HL-60 (cell line): ENCODE results near the gene PACS1.

Experiments
- DNase-seq, 2 experiments: peaks; one replicate each; pipeline ENCODE4 v3.0.0-alpha.2; 2010 to 2020; ENCODE audit warnings: low read depth in 1 of 2, low spot score in 1 of 2
- H3K27ac ChIP-seq: fragments of 250-450 bp; sonication (Bioruptor Pico); replicated peaks from 2 replicates; pipeline ENCODE4 v1.5.1; 2020; ENCODE audit warnings: mild to moderate bottlenecking, moderate library complexity
- H3K27me3 ChIP-seq: fragments of 250-450 bp; sonication (Bioruptor Pico); 2 replicates; pipeline ENCODE4 v1.5.1; 2021; ENCODE audit warnings: mild to moderate bottlenecking, moderate library complexity; ENCODE audit not compliant: insufficient read depth, poor library complexity, severe bottlenecking
- H3K4me3 ChIP-seq: replicated peaks from 2 replicates; pipeline ENCODE4 v1.5.1; 2011; ENCODE audit warnings: mild to moderate bottlenecking, control low read depth, low read length; ENCODE audit not compliant: insufficient read depth
- GABPA ChIP-seq: IDR thresholded peaks from 2 replicates; pipeline ENCODE4 v1.6.1; 2012; ENCODE audit warnings: low read depth
- POLR2AphosphoS5 ChIP-seq: IDR thresholded peaks from 2 replicates; pipeline ENCODE4 v1.6.1; 2012; ENCODE audit warnings: low read depth
- SPI1 ChIP-seq: IDR thresholded peaks from 2 replicates; pipeline ENCODE4 v1.6.1; 2012; ENCODE audit warnings: low read depth, mild to moderate bottlenecking, borderline replicate concordance
- TF ChIP-seq, protein P1 (sequence below): IDR thresholded peaks from 2 replicates; pipeline ENCODE4 v1.6.1; 2012; ENCODE audit warnings: low read depth; ENCODE audit not compliant: insufficient replicate concordance
- TF ChIP-seq, protein P2 (sequence below): IDR thresholded peaks from one replicate; pipeline ENCODE4 v1.5.1; 2011; ENCODE audit warnings: low read length, control low read depth, inconsistent platforms; ENCODE audit not compliant: insufficient read depth

The PACS1 gene

DNA sequence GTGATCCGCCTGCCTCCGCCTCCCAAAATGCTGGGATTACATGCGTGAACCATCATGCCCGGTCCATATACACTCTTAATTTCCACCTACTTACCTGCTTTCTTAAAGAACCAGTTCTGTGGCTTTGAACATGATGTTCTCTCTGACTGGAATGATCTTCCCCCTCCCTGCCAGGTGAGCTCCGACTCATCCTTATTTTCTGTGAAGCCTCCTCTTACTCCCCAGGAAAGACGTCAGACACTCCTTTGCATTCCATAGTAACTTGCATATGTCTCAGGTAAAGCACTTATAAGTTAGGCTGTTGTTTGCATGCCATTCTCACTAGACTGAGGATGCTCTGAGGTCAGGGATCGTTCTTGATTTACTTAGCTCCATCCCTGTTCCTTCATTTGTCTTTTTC lies 106.6 kb downstream of the PACS1 start:
- no peaks in the 10 kb centered on the region for H3K27me3 ChIP-seq
- no peak overlapping the region for H3K27ac ChIP-seq
- no peak for DNase-seq
- H3K4me3 ChIP-seq: no peak overlapping the region
- TF ChIP-seq, protein P1, sequence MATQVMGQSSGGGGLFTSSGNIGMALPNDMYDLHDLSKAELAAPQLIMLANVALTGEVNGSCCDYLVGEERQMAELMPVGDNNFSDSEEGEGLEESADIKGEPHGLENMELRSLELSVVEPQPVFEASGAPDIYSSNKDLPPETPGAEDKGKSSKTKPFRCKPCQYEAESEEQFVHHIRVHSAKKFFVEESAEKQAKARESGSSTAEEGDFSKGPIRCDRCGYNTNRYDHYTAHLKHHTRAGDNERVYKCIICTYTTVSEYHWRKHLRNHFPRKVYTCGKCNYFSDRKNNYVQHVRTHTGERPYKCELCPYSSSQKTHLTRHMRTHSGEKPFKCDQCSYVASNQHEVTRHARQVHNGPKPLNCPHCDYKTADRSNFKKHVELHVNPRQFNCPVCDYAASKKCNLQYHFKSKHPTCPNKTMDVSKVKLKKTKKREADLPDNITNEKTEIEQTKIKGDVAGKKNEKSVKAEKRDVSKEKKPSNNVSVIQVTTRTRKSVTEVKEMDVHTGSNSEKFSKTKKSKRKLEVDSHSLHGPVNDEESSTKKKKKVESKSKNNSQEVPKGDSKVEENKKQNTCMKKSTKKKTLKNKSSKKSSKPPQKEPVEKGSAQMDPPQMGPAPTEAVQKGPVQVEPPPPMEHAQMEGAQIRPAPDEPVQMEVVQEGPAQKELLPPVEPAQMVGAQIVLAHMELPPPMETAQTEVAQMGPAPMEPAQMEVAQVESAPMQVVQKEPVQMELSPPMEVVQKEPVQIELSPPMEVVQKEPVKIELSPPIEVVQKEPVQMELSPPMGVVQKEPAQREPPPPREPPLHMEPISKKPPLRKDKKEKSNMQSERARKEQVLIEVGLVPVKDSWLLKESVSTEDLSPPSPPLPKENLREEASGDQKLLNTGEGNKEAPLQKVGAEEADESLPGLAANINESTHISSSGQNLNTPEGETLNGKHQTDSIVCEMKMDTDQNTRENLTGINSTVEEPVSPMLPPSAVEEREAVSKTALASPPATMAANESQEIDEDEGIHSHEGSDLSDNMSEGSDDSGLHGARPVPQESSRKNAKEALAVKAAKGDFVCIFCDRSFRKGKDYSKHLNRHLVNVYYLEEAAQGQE: no peak
- TF ChIP-seq, protein P2, sequence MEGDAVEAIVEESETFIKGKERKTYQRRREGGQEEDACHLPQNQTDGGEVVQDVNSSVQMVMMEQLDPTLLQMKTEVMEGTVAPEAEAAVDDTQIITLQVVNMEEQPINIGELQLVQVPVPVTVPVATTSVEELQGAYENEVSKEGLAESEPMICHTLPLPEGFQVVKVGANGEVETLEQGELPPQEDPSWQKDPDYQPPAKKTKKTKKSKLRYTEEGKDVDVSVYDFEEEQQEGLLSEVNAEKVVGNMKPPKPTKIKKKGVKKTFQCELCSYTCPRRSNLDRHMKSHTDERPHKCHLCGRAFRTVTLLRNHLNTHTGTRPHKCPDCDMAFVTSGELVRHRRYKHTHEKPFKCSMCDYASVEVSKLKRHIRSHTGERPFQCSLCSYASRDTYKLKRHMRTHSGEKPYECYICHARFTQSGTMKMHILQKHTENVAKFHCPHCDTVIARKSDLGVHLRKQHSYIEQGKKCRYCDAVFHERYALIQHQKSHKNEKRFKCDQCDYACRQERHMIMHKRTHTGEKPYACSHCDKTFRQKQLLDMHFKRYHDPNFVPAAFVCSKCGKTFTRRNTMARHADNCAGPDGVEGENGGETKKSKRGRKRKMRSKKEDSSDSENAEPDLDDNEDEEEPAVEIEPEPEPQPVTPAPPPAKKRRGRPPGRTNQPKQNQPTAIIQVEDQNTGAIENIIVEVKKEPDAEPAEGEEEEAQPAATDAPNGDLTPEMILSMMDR: no peak
- TF ChIP-seq POLR2AphosphoS5 (no peak), SPI1 (no peak), GABPA (no peak)

DNA sequence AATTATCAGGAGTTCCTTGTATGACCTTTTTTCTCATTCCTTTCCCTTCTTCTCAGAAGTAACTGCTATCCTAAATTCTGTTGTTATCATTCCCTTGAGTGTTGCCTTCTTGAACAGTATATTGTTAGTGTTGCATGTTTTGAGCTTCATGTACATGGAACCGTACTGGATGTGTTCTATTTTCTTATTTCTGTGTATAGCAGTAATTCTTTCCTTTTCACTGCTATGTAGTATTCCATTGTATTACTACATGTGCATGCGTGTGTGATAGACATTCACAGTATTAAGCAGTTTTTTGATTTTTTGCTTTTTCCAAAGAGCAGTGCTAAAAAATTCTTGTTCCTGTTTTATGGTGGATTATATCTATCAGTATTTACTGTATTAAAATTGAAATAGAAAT lies 108.1 kb downstream of the PACS1 start:
- no peaks in the 10 kb centered on the region for H3K27me3 ChIP-seq
- no peak for DNase-seq
- H3K27ac ChIP-seq: no peak overlapping the region
- TF ChIP-seq, protein P1: no peak
- TF ChIP-seq GABPA (no peak), POLR2AphosphoS5 (no peak), SPI1 (no peak)
- TF ChIP-seq, protein P2: no peak
- no peak overlapping the region for H3K4me3 ChIP-seq

DNA sequence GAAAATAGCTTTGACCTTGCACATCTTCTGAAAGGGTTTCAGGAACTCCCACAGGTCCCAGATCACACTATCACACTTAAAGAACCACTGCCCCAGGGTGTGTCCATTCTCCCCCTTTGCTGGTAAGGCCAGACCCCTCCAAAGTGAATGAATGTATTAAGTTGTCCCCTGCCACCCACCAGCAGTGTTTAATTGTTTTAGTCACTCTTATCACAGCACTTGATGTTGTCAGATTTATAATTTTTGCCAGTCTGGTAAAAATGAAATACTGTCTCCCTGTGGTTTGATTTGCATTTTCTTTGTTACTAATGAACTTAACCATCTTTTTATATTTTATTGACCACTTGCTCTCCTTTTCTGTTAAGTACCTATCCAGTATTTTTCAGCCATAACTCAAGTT lies 108.8 kb downstream of the PACS1 start:
- Histone ChIP-seq H3K27ac (no peak overlapping the region), H3K4me3 (no peak overlapping the region), H3K27me3 (no peaks in the 10 kb centered on the region)
- no peak for TF ChIP-seq GABPA
- TF ChIP-seq, protein P1: no peak
- TF ChIP-seq, protein P2: no peak
- TF ChIP-seq SPI1: no peak
- no peak for TF ChIP-seq POLR2AphosphoS5
- DNase-seq: no peak
